NCI-H146 treated with DMSO at 0.1 percent for 48 hours (cell line): ENCODE results near the gene MCCD1.
"Not testable (repeated sequence)": the region's sequence is repeated elsewhere in the genome, so short reads cannot be mapped to it uniquely, and the experiment has no call there.

Source experiments
- DNase-seq: peaks from one replicate; lab custom pipeline; 2025; ENCODE audit not compliant: unreplicated experiment; lab: John Stamatoyannopoulos, UW

The MCCD1 gene

DNA sequence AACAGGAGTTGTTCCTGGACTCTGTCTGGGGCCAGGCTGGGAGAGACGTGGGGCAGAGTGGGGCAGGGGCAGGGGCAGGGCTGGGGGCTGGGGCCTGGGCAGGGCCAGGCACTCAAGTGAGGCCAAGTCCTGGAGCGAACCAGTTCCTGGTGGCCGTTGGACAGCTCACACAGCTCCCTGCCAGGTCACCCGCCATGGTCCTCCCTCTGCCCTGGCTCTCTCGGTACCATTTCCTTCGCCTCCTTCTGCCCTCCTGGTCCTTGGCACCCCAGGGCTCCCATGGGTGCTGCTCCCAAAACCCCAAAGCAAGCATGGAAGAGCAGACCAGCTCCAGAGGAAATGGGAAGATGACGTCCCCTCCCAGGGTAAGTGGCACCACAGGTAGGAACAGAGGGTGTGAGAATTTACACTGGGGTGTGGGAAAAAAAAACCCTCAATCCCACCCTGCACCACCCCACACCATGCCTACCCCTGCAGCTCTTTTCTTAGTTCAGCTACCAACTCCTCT lies at the start of gene MCCD1:
TSS of gene MCCD1 (plus strand) at position 142 of the 508 bp plus-strand sequence. CDS start at position 195, 53 bp downstream.
- DNase-seq, result no peak

DNA sequence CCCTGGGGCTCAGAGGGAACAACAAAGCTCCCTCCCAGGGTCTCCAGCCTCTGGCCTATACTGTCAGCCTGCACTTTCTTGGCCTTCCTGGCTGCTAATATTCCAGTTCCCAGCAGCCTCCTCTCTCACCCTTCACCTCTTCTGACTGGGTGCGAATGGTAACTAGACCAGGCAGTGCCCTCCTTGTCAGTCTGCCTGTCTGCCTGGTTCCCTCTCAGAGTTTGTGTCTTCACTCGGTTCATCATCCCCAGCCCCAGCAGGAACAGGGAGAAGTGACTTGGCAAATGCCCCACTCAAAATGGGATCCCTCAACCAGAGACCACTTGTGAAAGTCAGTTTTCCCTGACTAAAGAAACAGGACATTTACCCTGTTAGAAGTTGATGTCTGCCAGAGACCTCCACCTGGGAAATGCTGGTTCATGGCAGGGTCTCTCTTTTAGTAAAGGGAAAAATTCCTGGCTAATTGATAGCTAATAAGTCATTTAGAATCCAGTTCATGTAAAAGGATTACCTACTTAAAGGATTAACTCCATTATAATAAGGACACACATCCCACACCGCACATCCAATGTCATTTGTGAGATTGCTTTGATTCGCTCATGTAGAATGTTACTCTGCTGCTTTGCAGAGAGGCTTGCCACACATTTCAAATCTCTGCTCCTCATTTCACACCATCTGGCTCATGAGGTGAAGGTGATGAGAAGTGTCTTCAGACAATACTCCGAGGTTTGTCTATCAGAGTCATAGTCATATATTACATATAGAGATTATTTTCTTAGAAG lies 49.4 kb upstream of the MCCD1 start:
- DNase-seq, result no peak

DNA sequence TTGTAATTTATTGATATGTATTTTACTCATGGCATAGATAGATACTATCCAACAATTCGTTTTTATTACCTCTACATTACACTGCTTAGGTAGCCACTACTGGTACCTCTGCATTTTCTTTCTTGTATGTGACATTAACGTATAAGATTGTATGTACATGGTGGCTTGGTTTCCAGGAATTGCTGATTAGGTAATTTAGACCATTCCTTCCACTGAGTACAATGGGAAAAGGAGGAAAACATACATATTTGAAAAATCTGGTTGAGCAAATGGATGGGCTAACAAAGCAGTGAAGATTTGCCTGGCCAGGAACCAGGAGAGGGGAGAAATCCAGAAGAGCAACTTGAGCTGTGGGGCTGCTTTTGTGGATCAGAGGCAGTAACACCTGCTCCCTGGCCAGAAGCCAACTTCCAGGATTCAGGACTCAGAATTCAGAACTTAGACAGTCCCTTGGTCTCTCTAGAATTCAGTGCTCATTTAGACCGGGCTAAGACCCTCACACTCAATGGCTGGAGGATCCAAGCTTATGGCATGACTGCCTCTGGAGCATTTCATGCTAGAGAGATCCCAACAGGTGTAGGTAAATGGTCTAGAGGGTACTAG lies 48.7 kb upstream of the MCCD1 start:
- no peak for DNase-seq

- no peak for DNase-seq
These were observed 48.2 kb upstream of the MCCD1 start for GRCh38 chr6:31480574-31480973.

GRCh38 chr6:31483392-31483791 lies 45.4 kb upstream of the MCCD1 start:
- DNase-seq, result no peak

DNA sequence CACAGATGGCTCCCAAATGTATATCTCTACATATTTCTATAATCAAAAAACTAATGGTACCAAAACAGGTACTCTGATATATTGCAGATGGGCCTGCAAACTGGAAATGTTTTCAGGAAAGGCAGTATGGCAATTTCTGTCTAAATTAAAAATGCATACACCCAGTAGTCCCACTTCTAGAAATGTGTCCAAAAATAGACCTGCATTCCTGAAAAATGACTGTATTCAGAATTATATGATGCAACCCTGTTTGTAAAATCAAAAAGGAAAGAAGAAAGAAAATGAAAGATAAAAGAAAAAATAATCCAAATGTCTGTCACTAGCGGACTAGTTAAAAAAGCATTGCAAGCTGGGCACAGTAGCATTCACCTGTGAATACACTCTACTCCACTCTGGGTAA lies 43.7 kb upstream of the MCCD1 start:
- DNase-seq, result no peak

DNA sequence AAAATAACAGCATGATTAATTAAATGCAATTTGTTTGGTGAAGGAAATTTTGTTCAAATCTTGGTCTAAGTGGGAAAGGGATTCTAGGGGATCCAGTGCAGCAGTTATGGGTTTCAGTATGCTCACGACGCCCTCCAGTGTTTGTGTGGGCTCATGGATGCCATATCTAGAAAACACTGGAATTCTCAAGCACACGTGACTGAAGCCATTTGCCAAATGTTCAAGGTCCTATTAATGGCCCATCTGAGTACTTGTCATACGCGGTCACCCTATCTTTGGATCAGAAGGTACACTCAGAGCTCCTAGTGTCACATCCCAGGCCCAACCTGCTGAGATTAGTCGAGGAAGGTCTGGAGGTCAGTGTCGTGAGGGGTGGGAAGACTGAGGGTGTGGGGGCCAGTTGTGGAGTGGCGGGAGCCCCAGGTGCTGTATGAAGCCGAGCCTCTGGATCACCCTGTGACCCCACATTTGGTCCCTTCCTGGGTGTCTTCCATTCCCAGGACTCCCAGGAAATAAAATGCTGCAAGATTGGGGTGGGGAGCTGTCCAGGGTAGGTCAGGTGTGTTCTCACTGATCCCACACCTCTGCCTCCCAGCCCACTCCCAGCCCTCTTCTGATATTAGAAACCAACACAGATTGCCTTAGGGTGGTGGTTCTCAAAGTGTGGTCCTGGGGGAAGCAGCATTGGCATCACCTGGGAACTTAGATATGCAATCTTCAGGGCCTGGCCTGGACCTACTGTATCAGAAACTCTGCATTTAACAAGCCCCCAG lies 42.5 kb upstream of the MCCD1 start:
- not testable (repeated sequence) for DNase-seq

GRCh38 chr6:31487674-31488073 lies 41.1 kb upstream of the MCCD1 start:
- not testable (repeated sequence) for DNase-seq

DNA sequence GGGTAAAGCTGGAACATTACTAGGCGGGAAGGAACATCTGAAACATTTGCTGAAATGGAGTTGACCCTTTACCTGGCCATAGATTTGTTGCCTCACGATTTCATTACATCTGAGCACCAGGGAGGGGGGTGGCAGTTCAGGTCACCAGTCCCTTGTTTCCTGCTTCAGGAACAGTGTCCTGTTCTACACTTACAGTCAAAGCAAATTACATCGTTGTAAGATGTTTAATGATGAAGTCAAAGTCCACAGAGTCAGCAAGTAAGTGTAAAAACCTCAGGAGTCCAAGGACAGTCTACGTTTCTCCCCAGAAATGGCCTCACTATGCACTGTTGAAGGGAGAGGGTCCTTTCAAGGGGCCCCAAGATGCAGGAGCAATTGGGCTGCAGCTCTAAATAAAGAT lies 39.7 kb upstream of the MCCD1 start:
- DNase-seq, result no peak

DNA sequence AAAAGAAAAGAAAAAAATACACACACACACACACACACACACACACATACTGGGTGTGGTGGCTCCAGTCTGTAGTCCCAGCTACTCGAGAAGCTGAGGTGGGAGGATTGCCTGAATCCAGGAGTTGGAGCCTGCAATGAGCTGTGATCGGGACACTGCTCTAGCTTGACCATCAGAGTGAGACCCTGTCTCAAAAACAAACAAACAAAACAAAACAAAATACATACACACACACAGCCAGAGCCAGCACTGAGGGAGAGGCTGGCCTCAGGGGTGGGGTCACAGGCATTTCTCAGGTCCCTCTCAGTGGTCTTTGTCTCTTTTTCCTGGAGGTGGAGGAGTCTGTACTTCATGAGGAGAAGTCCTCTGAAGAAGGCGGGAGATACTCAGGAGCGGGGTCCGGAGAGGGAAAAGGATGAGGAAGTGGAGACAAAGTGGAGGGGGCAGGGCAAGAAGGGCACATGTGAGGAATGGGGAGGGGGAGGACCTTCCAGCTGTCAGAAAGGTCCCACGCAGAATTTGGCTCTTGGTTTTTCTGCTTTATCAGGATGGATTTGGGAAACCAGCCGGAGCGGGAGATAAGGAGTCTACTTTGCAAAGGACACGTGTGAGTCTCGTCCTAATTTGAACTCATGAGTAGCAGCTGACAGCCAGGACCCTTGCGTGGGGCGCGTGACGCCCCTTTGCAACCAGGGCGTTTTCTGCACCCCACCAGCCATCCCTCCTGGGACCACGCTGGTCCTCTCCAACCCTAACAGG lies 38.5 kb upstream of the MCCD1 start:
- no peak for DNase-seq

DNA sequence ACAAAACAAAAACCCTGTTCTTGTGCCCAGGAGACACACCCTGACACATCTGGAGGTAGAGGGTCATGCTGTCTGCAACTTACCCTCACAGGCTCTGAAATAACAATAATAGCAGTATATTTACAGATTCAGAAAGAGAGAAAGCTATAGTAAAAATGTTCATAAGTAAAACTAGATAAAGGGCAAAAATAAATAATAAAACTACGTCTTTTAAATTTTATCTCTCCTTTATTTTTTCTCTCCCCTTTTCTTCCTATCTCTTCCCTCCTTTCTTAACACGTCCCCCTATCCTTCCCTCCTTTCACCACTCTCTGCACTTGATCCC lies 35.2 kb upstream of the MCCD1 start:
- not testable (repeated sequence) for DNase-seq

DNA sequence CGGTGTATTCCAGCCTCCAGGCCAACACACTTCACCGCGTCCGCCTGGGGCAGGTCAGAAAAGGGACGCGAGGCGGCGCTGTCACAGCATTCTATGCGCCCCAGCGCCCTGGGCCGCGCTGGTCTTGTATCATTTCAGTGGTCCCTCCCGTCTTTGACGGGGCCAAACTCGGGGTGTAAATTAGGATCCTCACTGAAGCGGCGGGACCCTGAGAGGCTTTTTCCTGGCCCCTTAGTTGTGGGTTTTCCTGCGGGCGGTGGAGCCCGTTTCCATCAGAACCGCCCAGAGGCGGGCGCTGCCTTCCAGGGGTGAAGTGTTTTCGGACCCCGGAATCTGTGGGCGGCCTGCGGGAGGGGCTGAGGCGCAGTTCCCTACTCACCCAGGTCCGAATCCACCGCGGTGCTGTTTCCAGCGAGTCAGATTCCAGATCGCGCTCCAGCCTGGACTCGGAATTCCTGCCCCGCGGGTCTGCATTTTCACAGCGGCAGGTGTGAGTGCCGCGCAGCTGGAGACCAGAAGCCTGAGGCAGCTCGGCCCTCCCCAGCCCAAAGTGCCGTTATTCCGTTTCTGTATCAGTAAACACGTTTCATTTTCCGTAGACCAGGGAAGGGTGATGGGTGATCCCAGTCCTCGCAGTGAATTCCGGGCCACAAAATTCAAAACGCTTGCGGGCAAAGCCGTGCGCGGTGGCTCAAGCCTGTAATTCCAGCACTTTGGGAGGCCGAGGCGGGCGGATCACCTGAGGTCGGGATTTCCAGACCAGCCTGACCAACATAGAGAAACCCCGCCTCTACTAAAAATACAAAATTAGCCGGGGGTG lies 34.7 kb upstream of the MCCD1 start:
- DNase-seq, result peak; percentile 49

DNA sequence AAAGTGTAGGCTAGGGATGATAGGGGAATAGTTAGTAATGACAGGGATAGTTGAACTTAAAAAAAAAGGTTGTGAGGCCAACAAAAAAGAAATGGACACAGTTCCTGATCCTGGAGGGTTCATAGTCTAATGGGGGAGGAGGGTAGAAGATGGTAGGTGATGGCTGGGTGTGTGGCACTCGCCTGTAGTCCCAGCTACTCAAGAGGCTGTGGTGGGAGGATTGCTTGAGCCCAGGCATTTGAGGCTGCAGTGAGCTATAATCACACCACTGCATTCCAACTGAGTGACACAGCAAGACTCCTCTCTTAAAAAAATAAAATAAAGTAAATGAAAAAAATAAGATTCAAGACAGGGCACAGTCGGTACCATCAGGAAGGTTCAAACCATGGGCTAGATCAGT lies 33.2 kb upstream of the MCCD1 start:
- DNase-seq, result no peak

DNA sequence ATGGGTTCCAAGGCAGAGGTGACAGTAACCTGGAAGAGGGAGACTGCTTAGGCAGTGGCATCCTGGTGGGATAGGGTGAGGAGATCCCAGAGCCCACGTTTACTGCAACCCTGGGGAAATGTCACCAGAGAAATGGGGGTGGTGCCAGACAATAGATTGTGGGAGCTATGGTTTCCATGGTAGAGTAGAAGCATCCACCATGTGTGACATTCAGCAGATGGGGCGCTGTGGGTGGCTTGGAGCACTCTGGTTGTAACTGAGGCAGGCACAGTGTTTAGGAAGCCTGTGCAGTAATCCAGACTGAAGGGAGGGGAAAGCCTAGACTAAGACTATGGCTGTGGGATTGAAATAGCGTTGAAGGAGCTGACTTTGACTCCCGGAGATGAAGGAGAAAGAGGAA lies 31.9 kb upstream of the MCCD1 start:
- DNase-seq, result not testable (repeated sequence)

DNA sequence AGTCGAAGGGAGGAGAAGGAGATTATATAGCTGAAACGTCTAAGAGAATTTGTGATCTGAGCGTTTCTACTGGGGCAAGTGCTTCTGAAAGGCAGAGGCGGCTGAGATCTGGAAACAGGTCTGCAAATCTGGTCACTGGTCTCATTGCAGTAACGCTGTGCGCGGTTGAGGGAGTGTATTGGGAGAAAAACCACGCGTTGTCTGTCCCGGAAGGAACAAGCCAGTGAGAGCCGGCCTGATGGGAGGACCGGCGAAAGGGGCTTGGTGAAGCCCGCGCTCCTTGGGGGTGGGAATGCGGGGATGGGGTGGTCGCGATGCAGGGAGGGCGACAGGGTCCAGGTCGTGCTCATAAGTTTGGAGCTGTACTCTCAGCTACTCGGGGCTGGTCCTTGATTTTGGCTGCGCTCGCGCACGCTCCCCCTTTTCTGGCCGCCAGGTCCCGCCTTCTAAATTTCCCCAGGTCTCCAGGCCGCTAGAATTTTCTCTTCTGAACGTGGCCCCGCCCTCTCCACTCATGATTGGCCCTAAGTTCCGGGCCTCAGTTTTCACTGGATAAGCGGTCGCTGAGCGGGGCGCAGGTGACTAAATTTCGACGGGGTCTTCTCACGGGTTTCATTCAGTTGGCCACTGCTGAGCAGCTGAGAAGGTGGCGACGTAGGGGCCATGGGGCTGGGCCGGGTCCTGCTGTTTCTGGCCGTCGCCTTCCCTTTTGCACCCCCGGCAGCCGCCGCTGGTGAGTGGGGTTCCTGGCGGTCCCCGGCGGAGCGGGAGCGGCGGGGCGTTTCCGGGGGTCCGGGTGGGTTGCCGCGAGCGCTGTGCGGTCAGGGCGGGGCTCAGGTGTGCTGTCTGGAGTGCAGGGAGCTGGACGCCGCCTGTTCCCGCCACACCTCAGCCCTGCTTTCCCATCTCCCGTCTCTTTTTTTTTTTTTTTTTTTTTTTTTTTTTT lies 31.0 kb upstream of the MCCD1 start, which contains the start of gene MICB:
TSS of gene MICB (plus strand) at position 615 of the 946 bp plus-strand sequence. CDS start at position 664, 49 bp downstream.
- peak; percentile 12 for DNase-seq

- DNase-seq, result no peak
These were observed 30.0 kb upstream of the MCCD1 start for GRCh38 chr6:31498748-31499147.

GRCh38 chr6:31499648-31500047 lies 29.1 kb upstream of the MCCD1 start:
- not testable (repeated sequence) for DNase-seq

GRCh38 chr6:31502586-31502985 lies 26.2 kb upstream of the MCCD1 start:
- DNase-seq, result no peak

- not testable (repeated sequence) for DNase-seq
These were observed 19.7 kb upstream of the MCCD1 start for GRCh38 chr6:31509036-31509435.
